ENCODE measurements around the gene DLGAP1.

DNA sequence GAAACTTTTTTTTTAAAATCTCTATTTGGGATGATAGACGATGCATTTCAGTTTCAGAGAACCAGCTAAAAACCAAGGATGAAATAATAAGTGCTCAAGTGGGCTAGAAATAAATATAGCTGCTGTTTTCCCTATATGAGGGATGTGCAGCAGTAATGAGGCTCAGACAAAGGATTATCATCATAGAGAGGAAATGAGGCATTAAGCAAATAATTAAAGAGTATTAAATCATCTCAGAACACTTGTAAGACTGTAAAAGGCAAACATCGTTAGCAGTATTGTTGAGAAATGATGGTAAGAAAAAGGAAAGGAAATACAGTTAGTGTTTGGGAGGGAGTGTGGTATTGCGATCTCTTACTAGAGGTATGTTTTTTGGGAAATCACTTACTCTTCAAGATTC, 771.6 kb downstream of the DLGAP1 start:
- TF ChIP-seq EZH2 (IDR thresholded peaks at IDR 0.05; ENCODE audit: insufficient read depth, poor library complexity, severe bottlenecking) (no peak), EZH2phosphoT487 (IDR thresholded peaks at IDR 0.05; ENCODE audit: insufficient read depth, low read depth) (no peak)
